ENCODE measurements around the gene CD163.
"Not testable (repeated sequence)": the region's sequence is repeated elsewhere in the genome, so short reads cannot be mapped to it uniquely, and the experiment has no call there.

Gene CD163

DNA sequence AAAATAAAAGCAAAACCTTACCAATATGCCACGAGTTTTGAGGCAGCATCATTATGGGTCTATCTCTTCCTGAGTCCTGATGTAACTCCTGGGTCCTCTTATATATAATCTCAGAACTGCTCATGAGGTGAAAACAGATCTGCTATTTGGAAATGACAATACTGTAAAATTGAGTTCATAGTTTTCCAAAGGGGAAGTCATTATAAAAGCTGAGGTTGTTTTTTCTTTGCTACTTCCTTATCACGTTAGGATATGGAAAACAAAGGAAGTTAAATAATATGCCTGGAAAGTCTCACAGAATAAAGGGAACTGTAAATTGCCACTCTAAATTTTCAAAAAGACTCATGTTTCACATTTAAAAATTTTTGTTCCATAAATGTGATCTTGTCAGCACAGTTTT, 59.5 kb downstream of the CD163 start, which contains the start of gene CD163L1:
Gene CD163L1, minus strand, starts transcription at position 78 of the 400 bp plus-strand sequence. Its CDS starts 26 bp downstream, at position 52.
- no peak for DNase-seq (ENCODE audit: low spot score)
- in situ Hi-C loops (cut with MboI; ENCODE audit: low sequenced_read_pairs, unreplicated experiment) = no loop called here
- TF ChIP-seq, protein P1, sequence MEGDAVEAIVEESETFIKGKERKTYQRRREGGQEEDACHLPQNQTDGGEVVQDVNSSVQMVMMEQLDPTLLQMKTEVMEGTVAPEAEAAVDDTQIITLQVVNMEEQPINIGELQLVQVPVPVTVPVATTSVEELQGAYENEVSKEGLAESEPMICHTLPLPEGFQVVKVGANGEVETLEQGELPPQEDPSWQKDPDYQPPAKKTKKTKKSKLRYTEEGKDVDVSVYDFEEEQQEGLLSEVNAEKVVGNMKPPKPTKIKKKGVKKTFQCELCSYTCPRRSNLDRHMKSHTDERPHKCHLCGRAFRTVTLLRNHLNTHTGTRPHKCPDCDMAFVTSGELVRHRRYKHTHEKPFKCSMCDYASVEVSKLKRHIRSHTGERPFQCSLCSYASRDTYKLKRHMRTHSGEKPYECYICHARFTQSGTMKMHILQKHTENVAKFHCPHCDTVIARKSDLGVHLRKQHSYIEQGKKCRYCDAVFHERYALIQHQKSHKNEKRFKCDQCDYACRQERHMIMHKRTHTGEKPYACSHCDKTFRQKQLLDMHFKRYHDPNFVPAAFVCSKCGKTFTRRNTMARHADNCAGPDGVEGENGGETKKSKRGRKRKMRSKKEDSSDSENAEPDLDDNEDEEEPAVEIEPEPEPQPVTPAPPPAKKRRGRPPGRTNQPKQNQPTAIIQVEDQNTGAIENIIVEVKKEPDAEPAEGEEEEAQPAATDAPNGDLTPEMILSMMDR (IDR thresholded peaks at IDR 0.05; ENCODE audit: borderline replicate concordance, control extremely low read depth, extremely low read depth, insufficient read depth, missing control alignments) = no peak

DNA sequence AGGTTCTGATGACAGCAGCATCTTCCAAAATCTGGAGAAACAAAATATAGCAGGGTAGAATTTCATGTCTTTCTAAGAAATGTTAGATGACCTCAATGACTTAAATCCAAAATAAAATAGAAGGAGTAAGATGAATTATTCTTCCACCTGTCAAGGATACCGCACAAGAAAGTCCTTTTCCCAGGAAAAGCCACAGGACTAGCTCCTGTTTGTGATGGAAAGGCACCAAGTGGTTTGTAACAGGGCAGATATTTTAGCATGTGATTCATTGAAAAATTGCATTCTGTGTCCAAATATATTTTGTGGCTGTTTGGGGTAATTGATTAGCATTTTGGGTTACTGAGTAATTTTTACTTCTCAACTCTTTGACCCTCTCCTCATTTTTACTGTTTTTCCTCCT, 62.4 kb downstream of the CD163 start:
- DNase-seq (ENCODE audit: low spot score) = no peak
- TF ChIP-seq, protein P1 (IDR thresholded peaks at IDR 0.05; ENCODE audit: borderline replicate concordance, control extremely low read depth, extremely low read depth, insufficient read depth, missing control alignments) = no peak
- in situ Hi-C loops (cut with MboI; ENCODE audit: low sequenced_read_pairs, unreplicated experiment) = no loop called here

DNA sequence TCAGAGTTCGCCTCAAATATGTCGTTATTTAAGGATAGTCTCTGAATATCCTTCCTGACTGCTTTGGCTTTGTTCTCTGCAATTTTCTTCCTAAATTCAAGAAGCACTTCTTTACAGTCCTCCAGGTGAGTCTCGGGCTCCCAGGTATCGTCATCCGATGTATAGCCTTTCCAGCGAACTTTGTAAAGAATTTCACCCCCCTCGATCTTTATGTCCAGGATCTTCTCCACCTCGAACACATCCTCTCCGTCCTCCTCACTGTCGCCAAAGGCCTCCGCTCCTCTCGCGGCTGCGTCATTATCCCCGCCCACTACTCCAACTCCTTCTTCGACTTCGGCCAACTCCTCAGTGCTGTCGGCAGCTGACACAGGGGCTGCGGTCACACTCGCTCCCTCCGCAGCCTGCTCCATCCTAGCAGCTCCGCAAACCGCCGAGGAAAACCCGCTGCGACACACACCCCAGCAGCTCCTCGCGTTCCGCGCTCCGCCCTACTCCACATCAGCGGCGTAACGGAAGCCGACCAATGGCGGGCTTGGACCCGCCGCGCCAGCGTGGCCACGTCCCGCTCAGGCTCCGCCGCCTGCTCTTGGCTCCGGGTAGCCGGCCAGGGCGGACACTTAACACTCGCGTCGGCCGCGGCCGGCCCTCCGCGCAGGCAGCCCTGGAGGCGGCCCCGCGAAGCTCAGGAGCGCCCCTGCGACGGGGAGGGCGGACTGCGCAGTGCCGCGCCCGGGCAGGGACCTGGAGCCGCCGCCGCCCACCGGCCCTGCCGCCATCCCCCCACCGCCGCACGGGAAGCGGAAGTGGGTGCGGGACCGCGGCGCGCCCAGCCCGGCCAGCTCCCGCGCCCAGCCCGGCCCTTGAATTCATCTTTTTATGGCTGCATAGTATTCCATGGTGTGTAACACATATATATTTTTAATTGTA, 63.7 kb downstream of the CD163 start:
- TF ChIP-seq, protein P1 (IDR thresholded peaks at IDR 0.05; ENCODE audit: borderline replicate concordance, control extremely low read depth, extremely low read depth, insufficient read depth, missing control alignments) = no peak
- peak; percentile 17 for DNase-seq (ENCODE audit: low spot score)
- in situ Hi-C loops (cut with MboI; ENCODE audit: low sequenced_read_pairs, unreplicated experiment) = no loop called here

DNA sequence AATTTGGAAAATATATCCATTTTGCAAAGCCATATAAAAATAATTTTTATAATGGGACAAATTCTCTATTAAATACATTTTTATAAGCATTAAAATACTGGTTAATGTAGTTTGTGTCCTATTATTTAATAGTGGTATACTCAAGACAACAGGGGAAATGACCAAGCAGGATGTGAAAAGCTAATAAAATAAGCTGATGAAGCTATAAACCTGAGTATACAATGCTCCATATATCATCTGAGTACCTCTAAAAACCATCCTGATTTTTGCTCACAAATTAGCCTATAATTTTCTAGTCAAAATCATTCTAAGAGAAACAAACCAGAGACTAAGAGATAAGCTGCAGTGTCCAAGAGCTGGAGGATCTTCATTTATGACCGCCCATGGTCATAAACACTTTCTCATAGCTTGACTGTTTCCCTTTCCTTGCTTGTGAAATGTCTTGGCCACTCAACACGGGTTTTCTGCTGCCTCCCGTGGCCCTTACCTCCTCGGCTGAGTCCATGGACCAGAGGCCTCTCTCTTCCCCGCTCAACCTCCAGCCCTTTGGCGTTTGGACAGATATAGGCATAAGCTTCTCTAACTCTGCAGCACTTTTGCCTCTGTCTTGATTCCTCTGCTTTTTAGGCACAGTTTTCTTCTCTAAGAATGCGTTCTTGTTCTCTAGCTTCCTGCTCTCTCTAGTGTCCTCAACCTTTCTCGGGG, 65.1 kb downstream of the CD163 start:
- DNase-seq (ENCODE audit: low spot score); in situ Hi-C loops (cut with MboI; ENCODE audit: low sequenced_read_pairs, unreplicated experiment): not testable (repeated sequence)

DNA sequence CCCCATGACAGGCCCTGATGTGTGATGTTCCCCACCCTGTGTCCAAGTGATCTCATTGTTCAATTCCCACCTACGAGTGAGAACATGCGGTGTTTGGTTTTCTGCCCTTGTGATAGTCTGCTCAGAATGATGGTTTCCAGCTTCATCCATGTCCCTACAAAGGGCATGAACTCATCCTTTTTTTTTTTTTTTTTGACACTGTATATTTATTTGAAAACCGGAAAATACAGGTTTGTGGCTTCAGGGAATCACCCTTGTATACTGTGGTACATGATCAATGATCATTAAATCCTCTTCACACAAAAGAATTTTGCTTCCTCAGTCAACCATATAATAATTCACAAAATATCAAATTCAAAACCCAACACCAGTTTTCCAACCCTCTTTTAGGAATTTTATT, 66.1 kb downstream of the CD163 start:
- in situ Hi-C loops (cut with MboI; ENCODE audit: low sequenced_read_pairs, unreplicated experiment); DNase-seq (ENCODE audit: low spot score): not testable (repeated sequence)

DNA sequence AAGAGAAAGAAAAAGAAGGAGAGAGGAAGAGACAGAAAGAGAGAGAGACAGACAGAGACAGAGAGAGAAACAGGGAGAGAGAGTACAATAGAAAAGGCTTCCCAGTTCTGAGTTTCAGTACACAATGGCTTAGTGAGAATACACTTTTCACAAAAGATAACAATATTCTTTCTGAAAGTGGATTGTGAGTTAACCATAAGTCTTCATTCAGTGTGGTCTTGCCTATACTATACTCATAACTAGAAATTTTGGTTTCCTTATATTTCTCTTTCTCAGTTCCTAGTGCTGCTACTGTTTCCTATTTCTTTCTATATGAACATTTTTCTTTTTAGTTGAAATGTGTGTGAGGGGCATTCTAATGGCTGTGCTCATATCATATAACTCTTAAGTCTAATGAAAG, 68.9 kb downstream of the CD163 start:
- no peak for DNase-seq (ENCODE audit: low spot score)
- TF ChIP-seq, protein P1 (IDR thresholded peaks at IDR 0.05; ENCODE audit: borderline replicate concordance, control extremely low read depth, extremely low read depth, insufficient read depth, missing control alignments) = no peak
- in situ Hi-C loops (cut with MboI; ENCODE audit: low sequenced_read_pairs, unreplicated experiment) = no loop called here

DNA sequence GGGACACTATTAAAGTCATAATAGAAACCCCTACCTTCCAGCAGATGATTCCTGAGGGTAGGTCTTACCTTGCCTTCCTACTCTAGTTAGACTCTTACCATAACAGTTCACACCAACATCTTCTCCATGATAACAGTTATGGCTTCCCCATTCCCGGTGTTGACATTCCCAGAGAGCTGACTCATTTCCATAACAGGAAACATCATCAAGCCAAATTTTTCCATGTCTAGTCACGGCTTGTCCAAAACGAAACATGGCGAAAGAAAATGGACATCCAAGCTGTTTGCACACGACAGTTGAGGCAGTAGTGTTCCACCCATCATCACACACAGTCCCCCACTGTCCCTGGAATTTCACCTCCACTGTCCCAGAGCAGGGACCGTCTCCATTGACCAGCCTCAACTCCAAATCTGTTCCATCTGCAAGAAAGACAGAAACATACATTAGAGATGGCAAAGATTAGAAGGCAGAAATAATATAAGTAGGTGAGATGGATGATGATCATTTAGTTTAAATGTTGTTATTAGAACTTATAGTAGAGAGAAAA, 70.2 kb downstream of the CD163 start:
- TF ChIP-seq, protein P1 (IDR thresholded peaks at IDR 0.05; ENCODE audit: borderline replicate concordance, control extremely low read depth, extremely low read depth, insufficient read depth, missing control alignments) = no peak
- no peak for DNase-seq (ENCODE audit: low spot score)
- in situ Hi-C loops (cut with MboI; ENCODE audit: low sequenced_read_pairs, unreplicated experiment) = no loop called here
